NCI-H1092 treated with DMSO at 0.1 percent for 48 hours (cell line): ENCODE data around the gene SMARCA2.

ENCODE experiments used
- DNase-seq: peaks from one replicate; lab custom pipeline; 2025; lab: John Stamatoyannopoulos, UW

SMARCA2 gene

DNA sequence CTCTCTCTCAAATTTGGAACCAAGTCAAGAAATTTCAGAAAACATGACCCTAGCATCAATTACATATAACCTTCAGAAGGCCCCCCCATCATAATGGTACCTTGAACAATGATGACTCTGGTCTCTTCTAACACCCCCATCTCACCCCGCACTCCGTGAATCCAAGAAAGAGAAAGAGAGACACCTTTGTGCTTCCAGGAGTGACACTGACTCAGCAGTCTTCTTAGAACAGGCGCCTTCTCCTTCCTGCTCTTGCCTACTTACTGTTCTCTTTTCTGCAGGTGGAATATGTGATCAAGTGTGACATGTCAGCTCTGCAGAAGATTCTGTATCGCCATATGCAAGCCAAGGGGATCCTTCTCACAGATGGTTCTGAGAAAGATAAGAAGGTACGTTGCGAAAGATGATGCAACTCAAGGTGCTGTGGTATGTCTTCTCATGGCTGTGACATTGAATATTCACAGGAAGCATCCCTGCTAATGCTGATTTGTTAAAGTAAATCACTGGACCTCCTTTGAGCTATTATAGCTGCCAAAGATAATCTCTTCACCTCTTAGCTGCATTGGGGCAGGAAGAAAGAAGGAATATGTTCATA lies 81.3 kb downstream of the SMARCA2 start:
- DNase-seq: no peak

DNA sequence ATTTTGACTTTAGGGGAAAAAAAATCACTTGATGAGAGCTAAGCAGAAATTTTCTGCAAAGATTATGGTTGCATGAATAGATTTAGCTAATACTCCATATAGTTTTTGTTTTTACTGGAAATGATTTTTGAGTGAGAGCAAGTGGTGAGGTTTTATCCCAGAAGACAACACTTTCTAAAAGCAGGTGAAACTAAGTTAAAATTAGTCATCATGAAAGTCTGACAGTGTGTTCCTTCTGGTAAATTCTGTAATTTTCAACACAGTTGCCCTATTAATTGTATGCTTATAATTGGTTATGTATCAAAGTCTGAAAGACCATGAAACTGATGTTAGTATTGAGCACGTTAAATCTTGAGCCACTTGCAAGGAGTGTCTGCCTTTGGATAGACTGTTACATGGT lies 91.5 kb downstream of the SMARCA2 start:
- no peak for DNase-seq

DNA sequence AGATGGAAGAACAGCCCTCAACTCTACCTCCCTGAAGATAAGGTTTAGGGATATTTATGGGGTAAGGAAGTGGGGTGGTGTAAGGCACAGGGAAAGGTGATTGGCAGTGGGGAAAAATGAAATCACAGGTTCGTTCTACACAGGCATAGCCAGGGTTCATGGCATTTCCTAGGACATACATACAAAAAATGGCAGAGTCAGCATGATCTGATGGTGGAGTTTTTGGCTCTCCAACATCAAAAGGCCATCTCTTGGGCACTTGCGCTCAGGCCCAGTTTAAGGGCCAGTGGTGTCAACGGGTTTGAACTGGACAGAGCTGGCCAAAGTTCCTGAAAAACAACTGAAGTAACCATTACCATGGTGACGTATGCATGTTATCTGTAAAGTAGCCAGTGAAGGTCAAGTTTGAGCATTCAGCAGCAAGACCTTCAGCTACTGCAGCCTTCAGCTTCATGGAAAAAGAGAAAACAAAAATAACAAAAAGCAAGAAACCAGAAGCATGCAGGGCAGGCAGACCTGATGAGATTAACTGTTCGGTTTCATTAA lies 92.8 kb downstream of the SMARCA2 start:
- no peak for DNase-seq

DNA sequence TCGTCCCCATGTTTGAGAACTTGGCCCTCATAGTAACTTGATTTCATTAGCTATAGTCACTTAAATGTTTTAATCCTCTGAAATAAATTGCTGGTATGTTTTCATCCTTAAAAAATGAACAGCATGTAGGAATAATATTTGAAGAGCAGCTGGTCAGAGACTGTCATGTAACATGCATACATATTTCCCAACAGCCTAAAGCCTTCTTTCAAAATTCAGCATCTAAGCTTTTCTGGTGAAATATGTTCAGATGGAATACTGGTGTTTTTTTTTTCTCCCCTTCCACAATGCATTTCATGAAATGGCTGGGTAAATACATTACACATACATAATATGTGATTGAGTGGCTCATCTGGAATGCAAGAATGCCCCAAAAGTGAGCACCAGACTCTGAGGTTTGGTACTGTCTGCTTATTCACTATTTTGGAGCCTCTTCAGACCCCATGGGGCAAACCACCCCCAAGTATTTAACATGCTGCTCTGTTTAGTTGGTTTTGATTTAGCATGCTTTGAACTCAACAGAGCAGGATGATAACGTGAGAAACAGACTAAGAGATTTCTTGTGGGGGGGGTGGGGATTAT lies 94.0 kb downstream of the SMARCA2 start:
- no peak for DNase-seq

DNA sequence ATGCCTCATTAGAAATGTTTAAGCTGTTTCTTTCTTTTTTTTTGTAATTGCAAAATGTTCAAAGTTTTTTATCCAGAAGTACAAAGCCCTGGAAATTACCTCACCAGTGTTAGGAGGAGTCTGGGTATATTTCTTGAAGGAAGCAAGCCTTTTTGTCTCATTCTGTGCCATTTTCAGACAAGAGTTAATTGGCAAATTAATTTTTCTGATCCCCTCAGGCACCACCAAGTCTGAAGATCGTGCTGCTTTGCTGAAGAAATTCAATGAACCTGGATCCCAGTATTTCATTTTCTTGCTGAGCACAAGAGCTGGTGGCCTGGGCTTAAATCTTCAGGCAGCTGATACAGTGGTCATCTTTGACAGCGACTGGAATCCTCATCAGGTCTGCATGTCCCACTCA lies 94.9 kb downstream of the SMARCA2 start:
- DNase-seq: no peak

DNA sequence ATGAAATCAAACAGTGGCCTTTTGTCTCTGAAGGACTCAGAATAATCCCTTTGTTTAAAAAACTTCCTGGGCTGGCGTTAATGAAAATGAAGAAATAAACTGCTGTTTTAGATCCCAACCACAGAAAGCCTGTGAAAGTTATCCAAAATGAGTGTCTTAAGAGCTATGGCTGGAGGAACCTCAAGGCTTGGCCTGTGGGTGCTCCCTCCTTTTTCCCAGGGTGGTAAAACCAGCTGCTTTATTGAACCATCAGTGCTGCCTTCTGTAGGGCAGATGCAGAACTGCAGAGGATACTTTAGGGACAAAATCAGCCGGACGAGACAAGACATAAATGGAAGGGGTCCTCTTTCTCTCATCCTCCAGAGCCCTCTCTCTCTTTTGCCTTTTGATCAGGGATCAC lies 100.9 kb downstream of the SMARCA2 start:
- no peak for DNase-seq

DNA sequence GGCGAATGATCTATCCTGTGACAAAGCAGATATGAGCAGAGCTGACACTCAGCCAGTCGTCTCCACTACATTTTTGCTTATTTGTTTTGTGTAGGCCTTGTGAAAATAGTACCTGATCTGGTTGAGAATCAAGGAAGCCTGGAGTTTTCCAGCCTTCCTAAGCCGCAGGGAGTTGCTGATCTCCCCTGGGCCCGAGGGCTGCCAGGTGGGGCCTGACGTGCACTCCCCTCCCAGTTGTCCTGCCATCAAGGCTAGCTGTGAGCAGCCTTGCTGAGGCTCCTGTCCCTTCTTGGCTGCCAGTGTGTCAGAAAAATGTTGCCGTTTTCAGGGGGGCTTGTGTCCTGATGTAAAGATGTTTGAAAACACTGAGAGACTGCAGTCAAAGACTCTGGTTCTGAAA lies 102.4 kb downstream of the SMARCA2 start:
- no peak for DNase-seq

DNA sequence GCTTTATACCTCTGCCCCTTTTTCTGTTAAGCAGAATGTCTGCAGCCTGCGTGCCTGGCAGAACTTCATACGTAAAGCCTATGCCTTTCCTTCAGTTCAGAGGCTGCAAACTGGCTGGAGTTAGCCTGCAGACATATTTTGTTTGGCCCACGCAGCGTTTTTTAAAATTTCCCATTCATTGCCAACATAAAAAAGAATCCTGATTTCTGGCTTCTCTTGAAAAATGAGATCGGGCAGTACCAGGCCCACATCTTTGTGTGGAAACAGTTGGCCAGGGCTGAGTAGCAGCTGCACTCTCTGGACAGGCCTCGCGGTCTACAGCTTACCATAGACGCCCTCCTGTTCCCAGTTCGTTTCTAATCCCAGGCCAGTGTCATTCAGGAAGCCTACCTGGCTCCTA lies 104.4 kb downstream of the SMARCA2 start:
- no peak for DNase-seq

DNA sequence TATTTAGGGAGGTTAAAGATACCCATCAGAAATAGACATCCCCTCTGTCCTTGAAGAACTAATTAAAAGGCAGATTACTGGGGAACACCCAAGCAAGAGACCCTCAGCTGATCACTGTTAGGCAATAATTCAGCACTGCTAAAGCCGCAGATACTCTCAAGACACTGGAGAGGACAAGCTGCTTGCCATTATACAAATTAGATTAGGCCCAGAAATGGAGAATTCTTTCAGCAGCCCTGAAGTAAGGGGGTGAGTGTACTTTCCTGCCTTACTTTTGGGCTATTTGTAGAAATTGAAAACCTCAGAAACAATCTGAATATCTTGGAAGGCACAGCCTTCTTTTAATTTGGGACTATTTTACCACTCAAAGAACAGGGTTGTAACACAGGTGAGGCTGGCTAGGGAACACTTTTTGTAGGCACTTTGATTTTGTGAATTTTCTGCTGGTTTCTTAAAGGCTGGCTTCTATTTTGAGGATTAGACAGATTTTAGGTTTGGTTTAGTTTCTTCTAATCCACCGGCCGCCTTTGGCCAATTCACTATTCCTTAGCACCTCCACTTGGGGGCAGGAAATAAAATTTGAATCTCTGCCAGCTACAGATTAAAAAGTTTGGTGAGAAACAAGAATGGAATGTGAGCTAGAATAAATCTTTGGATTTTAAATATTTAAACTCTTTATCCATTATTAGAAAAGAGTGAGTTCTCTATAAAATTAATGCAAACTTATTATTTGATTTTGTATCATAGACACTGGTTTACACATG lies 106.0 kb downstream of the SMARCA2 start:
- no peak for DNase-seq

DNA sequence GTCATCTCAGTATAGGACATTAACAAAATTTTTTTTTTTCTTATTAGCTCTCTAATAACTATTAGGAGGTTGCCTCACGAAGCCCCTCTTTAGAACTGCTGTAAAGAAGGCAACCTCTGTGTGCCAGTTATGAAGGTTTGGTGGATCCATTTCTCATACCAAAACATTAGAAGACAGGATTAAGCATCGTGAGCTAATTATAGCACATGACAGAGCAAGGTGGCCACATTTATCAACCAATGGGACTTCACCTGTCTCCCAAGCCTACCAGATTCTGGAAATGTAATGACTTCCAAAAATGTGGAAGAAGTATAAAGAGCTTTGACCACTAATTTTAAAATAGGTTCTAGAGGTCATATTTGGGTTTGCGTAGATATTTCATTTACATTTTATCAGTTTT lies 107.2 kb downstream of the SMARCA2 start:
- DNase-seq: no peak

DNA sequence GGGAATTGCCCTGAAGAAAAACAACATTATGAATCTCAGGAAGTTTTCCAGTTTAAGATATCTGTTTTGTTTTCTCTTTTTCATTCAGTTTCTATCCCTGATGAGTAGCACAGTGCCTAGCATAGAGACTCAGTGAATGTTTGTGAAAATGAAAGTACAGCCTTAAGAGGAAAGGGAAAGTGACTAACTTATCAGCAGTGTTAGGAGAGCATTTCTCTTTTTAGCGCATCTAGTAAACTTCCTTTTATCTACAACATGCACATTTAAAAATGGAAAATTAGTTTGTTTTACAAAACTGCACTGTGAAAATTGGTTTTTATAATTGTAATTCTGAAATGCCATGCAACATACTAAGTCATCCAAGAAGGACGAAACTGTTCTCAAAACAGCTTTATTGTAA lies 110.8 kb downstream of the SMARCA2 start:
- no peak for DNase-seq

DNA sequence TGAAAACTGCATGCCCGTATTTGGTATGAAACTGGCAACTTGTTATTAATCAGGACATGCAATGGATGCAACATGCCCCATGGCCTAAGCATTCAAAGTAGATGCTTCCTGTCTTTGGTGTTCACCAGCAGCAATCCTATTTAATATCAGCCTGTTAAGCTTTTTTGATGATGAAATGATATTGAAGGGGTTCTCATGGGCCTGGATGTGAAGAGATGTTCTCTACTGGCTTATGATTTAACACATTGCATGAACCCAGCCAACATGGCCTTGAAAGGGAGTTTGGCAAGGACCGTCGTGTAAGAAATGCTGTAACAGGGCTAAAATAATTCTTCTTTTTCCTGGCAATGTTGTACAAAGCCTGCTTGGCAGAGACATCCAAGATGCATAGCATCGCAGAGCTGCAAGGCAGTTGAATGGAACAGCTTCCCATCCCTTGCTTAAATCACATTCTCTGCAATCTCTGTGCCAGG lies 111.2 kb downstream of the SMARCA2 start:
- no peak for DNase-seq

DNA sequence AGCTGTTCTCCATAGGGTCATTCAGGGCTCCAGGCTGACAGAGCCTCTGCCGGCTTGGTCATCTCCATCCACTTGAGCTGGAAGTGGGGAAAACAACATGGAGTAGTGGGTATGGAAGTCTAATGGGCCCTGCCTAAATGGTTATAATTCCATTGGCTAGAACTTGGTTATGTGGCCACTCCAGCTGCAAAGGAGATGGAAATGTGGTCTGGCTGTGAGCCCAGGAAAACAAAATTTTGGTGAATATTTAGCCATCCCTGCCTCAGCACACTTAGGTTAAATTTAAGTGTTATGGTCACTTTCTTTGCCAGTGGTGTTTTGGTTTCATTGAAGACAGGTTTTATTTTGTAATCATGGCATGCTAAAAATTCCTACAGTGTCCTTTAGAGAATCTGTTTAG lies 112.3 kb downstream of the SMARCA2 start:
- no peak for DNase-seq

DNA sequence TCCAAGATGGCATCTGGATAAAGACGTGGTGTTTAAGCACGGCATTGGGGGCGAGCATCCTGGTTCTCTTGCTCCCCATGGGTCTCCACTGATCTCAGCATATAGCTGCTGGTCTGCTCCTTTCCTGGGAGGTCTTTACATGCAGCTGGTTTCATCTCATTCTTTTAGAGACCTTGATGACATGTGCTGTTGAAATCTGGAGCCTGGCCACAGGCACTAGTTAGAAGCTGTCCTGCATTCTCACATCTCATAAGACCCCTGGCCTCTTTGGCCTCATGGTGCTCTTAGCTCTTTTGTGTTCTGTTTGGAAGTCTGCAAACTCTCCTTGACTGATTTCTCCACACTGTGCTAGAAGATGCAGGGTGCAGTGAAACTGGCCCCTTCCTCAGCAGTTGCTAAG lies 113.0 kb downstream of the SMARCA2 start:
- DNase-seq: no peak

DNA sequence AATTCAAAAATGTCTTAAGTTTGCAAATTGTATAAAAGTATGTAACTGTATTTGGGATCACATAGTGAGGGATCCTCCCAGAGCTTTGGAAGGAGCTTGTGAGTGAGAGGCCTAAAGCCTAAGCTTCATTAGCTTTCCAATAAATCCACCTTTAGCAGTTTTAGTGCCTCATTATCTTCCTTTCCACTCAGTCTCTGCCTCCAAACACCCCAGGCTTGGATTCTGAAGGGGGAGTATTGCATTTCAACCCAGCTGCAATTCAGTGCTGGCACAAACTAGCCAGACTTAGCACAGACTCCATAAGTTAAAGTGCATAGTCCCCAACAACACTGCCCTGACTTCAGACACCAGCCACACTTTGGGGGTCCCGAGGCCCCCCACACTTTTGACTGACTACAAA lies 113.5 kb downstream of the SMARCA2 start:
- no peak for DNase-seq

DNA sequence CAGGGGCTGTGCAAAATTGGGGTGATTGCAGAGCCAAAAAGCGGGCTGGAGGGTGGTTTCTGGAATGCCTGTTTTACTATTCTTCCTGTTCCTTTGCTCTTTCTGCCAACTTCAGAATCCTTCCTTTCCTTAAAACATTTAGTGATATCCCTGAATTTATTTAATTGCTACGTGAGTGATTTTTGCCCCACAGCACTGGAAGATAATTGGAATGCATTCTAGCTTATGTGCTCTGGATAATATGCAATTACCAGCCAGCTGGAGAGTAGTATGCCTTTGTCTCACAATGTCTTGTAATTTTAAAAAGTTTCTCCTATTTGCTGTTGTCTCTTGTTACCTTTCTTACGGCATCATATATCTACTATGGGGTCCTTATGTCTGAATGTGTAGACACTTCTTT lies 115.8 kb downstream of the SMARCA2 start:
- DNase-seq: no peak

DNA sequence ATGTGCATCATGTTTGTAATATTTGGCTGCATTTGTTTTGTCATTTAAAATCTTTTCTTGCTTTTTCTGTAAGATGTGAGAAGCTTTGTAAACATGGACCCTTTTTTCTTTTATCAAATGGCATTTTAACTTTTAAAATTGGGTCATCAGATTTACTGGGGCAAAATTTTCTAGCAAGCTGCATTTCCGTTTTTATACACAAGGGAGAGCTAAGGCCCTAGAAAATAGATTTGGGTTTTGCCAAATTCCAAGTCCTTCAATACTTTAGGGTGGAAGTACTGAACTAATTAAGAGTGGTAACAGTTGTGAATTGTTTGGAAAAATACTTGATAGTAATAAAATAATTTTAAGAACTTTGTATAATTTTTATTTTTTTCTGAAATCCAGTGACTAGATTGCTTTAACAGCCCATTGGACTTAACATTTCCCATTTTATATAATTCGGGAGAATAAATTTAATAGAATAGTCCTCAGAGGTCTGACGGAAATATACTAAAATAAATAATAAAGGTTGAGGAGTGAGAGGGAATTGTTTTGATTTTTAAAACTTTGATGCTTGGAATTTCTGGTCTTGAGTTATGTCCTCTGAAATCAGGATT lies 117.4 kb downstream of the SMARCA2 start:
- DNase-seq: peak; percentile 35

DNA sequence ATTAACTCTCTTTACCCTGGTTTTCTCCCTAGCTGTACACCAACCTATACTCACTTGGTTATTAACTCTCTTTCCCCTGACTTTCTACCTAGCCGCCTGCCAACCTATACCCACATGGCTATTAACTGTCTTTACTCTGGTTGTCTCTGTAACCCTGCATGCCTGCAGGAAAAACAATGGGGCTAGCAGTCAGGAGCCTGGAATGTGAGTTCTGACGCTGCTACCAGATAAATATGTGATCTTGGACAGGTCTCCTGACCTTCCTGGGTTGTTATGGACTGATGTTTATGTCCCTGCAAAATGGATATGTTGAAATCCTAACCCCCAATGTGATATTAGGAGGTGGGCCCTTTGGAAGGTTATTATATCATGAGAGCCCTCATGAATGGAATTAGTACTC lies 119.2 kb downstream of the SMARCA2 start:
- no peak for DNase-seq

DNA sequence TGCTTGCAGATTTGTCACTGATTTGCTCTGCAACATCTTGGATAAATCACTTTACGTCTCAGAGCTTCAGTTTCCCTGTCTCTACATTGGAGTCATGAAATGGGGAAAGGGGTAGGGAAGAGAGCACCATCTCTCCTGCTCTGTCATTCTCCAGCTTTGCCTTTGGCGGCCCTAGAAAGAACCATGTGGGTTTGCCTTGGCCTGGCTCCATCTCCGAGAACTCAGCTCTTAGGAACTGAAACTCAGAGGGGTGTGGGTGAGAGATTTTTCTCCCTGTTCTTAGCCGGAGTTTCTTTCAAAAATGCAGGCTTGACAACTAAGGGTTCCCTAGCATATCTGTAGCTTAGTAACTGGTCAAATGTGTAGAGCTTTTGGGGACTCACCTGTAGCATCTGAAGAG lies 123.5 kb downstream of the SMARCA2 start:
- no peak for DNase-seq

DNA sequence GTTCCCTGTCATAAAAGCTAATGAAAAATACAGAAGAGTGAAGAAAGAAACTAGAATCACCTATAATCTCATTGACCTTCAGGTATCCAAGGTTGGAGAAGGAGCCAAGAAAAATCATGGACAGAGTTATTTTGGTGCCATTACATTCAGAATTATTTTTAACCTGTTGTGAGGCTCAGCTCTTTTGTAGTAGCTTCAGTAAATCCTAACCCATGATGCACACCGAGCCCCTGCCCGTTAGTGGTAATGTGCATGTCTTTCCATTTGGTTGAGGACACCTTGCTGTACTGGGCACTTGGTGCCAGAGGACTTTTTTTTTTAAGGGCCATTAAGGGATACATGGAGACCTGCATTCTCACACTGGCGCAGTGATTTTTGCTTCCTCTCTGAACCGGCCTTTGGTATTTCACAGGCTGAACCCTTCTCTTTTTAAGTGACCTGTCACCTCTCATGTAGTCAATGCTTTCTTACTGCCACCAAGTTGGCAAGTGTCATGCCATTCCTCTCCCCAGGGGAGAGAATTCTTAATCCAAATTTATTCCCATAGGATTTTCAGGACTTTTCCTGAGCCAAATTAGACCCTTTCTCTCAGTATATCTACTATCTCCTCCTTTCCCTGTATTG lies 125.6 kb downstream of the SMARCA2 start:
- no peak for DNase-seq

DNA sequence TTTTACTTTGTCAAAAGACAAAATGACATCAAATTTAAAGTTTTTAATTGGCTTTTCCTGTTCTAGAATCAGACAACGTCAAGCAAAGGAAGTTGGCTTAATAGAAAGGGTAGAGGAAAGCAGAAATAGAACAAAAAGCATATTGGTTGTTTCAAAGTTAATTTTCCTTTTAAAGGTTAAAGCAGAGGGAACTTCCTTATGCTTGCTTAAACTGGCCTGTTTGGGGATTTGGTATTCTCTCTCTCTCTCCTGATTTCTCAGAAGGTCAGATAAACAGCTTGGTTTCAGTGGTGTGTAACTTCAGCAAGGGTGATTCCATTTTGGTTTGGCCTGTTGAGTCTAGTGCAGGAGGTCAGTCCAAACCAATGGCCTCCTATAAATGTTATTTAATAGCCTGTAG lies 127.1 kb downstream of the SMARCA2 start:
- DNase-seq: no peak

DNA sequence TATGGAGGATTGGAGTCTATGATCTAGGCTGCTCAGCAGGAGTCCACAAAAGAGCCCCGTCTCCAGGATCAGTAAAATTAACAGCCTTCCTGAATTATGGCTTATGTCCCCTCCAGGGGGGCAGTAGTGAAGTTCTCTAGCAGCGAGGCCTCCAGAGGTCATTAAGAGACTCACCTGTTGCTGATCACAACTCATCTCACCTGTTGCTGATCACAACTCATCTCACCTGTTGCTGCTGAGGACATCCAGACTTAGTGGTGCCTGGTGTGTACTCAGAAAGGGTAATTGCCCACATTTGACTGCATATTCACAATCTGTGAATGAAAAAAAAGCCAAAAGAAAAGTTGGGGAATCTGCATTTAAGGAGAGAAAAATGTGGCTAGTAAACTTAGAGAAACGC lies 129.5 kb downstream of the SMARCA2 start:
- no peak for DNase-seq
